PC-9 (cell line): ENCODE measurements around the gene ULBP1. TPM values are rescaled to one million over a fixed set of nuclear protein-coding genes. Genes with fewer than 3 reads are reported as not detected.

ENCODE experiments used
- BruUV-seq: library from RNA; stranded (reverse); fragments of 400-500 nt; replicated peaks from 2 replicates; lab custom pipeline; 2021; lab: Mats Ljungman, UMichigan
- CTCF ChIA-PET: fragments of 300-600 bp; sonication (Branson Sonifier 250); formaldehyde crosslinking; loops from one replicate; lab custom pipeline; 2022; ENCODE audit warnings: antibody characterized with exemption; lab: Charles Lee
- POLR2A ChIA-PET: fragments of 300-600 bp; sonication (Branson Sonifier 250); formaldehyde crosslinking; loops from one replicate; lab custom pipeline; 2022; ENCODE audit warnings: antibody characterized with exemption; ENCODE audit not compliant: unreplicated experiment; lab: Charles Lee
- DNase-seq, 2 experiments: peaks; one replicate each; pipeline versions ENCODE4 v3.0.0 to v3.0.0-alpha.2; 2015 to 2022; ENCODE audit warnings: mixed read lengths in 1 of 2
- H2AFZ ChIP-seq: fragments of 200-600 bp; sonication (generic); 2 replicates; pipeline ENCODE4 v1.8.1; 2017; ENCODE audit warnings: antibody characterized with exemption
- H3F3A ChIP-seq: fragments of 200-600 bp; sonication (generic); 2 replicates; pipeline ENCODE4 v1.8.1; 2017; ENCODE audit warnings: antibody characterized with exemption, mild to moderate bottlenecking, low read depth; ENCODE audit not compliant: insufficient read depth
- H3K27ac ChIP-seq: fragments of 200-600 bp; sonication (generic); 2 replicates; pipeline ENCODE4 v1.6.1; 2016; ENCODE audit warnings: mixed run types
- H3K27me3 ChIP-seq: fragments of 200-600 bp; sonication (generic); 2 replicates; pipeline ENCODE4 v1.6.1; 2016; ENCODE audit warnings: low read depth, mixed run types; ENCODE audit not compliant: insufficient read depth
- H3K36me3 ChIP-seq: fragments of 200-600 bp; sonication (generic); 2 replicates; pipeline ENCODE4 v1.6.1; 2016; ENCODE audit warnings: low read depth, mixed run types
- H3K4me1 ChIP-seq: fragments of 200-600 bp; sonication (generic); replicated peaks from 2 replicates; pipeline ENCODE4 v1.6.1; 2016; ENCODE audit warnings: mixed run types; ENCODE audit not compliant: insufficient read depth
- H3K4me2 ChIP-seq: fragments of 200-600 bp; sonication (generic); 2 replicates; pipeline ENCODE4 v1.6.1; 2017; ENCODE audit warnings: mixed run types
- H3K4me3 ChIP-seq: fragments of 200-600 bp; sonication (generic); 2 replicates; pipeline ENCODE4 v1.6.1; 2016; ENCODE audit warnings: mixed run types
- H3K79me2 ChIP-seq: fragments of 200-600 bp; sonication (generic); 2 replicates; pipeline ENCODE4 v1.6.1; 2017; ENCODE audit warnings: low read depth, mixed run types
- H3K9me2 ChIP-seq: fragments of 200-600 bp; sonication (generic); 2 replicates; pipeline ENCODE4 v1.8.1; 2017; ENCODE audit warnings: mild to moderate bottlenecking; ENCODE audit not compliant: insufficient read depth
- H3K9me3 ChIP-seq: fragments of 200-600 bp; sonication (generic); 2 replicates; pipeline ENCODE4 v1.8.1; 2016; ENCODE audit warnings: low read depth; ENCODE audit not compliant: insufficient read depth
- H4K20me1 ChIP-seq: fragments of 200-600 bp; sonication (generic); 2 replicates; pipeline ENCODE4 v1.8.1; 2017; ENCODE audit not compliant: insufficient read depth
- EZH2 ChIP-seq: fragments of 200-600 bp; sonication (generic); IDR thresholded peaks from 2 replicates; pipeline ENCODE4 v1.8.0; 2017; ENCODE audit warnings: antibody characterized with exemption, low read depth
- intact Hi-C: fragments of 100-400 bp; cut with micrococcal nuclease; formaldehyde crosslinking; loops from one replicate; pipeline ENCODE4 v1.10.0; 2022; ENCODE audit not compliant: unreplicated experiment
- total RNA-seq: library from RNA; stranded (reverse); gene quantifications from 2 replicates; pipeline ENCODE4 v1.2.3, GENCODE V29; 2021
- TF ChIP-seq, protein P1 (sequence below): fragments of 200-600 bp; sonication (generic); conservative IDR thresholded peaks from 2 replicates; pipeline ENCODE4 v1.6.1; 2017; ENCODE audit warnings: mixed run types, antibody characterized with exemption, mild to moderate bottlenecking, moderate library complexity

ULBP1 gene
- total RNA-seq, 1 experiment from 2014 or later = 3.3 TPM

DNA sequence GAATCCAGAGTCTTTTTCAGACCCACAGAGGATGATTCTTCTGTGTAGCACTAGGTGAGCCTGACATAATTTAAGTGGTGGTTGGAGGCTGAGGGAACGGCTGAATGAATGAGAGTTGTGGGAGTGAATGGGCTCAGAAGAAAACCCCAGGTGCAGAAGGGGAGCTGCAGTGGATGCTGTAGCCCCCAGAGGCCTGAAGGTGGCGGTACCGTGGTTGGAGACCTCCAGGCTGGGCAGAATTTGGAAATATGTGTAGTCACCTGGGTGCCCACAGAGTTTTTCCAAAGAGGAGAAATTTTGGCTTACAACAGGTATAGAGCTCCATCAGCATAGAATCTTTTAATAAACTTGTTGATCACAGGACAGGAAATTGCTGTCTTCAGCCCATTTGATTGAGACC, 34.3 kb upstream of the ULBP1 start:
- H4K20me1 ChIP-seq = no peaks in the 10 kb centered on the region
- H3K36me3 ChIP-seq = no peaks in the 10 kb centered on the region
- H3K9me3 ChIP-seq = no peaks in the 10 kb centered on the region
- no peaks in the 10 kb centered on the region for H3K79me2 ChIP-seq
- TF ChIP-seq, protein P1, sequence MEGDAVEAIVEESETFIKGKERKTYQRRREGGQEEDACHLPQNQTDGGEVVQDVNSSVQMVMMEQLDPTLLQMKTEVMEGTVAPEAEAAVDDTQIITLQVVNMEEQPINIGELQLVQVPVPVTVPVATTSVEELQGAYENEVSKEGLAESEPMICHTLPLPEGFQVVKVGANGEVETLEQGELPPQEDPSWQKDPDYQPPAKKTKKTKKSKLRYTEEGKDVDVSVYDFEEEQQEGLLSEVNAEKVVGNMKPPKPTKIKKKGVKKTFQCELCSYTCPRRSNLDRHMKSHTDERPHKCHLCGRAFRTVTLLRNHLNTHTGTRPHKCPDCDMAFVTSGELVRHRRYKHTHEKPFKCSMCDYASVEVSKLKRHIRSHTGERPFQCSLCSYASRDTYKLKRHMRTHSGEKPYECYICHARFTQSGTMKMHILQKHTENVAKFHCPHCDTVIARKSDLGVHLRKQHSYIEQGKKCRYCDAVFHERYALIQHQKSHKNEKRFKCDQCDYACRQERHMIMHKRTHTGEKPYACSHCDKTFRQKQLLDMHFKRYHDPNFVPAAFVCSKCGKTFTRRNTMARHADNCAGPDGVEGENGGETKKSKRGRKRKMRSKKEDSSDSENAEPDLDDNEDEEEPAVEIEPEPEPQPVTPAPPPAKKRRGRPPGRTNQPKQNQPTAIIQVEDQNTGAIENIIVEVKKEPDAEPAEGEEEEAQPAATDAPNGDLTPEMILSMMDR = peak; percentile 53
- no peak for TF ChIP-seq EZH2
- H3K4me1 ChIP-seq = peaks cover 23% of the 10 kb centered on the region
- H3K27ac ChIP-seq = no peak overlapping the region
- no peaks in the 10 kb centered on the region for H3K27me3 ChIP-seq
- no peak for DNase-seq
- no peaks in the 10 kb centered on the region for H3F3A ChIP-seq
- H3K9me2 ChIP-seq = no peaks in the 10 kb centered on the region
- H2AFZ ChIP-seq = no peak overlapping the region
- intact Hi-C loops = loop anchor here (5.0 kb wide), 2 partner anchors 207 to 382 kb away; partner anchors contain the start of gene PPIL4
- ChIA-PET POLR2A (no interaction called here), CTCF (no interaction called here)
- H3K4me3 ChIP-seq = no peak overlapping the region
- no TSS peak for BruUV-seq
- H3K4me2 ChIP-seq = no peak overlapping the region

DNA sequence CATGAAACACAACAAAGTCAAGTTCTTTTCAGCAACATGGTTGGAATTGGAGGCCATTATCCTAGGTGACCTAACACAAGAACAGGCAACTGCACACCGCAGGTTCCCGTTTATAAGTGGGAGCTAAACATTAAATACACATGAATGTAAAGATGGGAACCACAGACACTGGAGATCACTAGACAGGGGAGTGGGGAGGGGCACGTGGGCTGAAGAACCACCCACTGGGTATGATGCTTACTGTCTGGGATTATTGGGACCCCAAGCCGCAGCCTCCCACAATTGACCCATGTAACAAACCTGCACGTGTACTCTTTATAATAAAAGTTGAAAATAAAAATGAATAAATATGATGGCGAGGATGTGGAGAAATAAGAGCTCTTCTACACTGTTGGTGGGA, 32.2 kb upstream of the ULBP1 start:
- Histone ChIP-seq H2AFZ (no peak overlapping the region), H3K27me3 (no peaks in the 10 kb centered on the region), H3K4me3 (no peak overlapping the region), H3K79me2 (no peaks in the 10 kb centered on the region), H3K27ac (no peak overlapping the region), H3K4me2 (no peak overlapping the region), H3K36me3 (no peaks in the 10 kb centered on the region), H3K9me2 (no peaks in the 10 kb centered on the region), H3K4me1 (peaks cover 21% of the 10 kb centered on the region), H4K20me1 (no peaks in the 10 kb centered on the region), H3F3A (no peaks in the 10 kb centered on the region), H3K9me3 (no peaks in the 10 kb centered on the region)
- DNase-seq = no peak
- CTCF ChIA-PET = no interaction called here
- intact Hi-C loops = loop anchor here (5.0 to 10.0 kb wide), 2 partner anchors 466 to 1403 kb away; no protein-coding TSS in a partner anchor
- TF ChIP-seq, protein P1 = no peak
- TF ChIP-seq EZH2 = no peak
- POLR2A ChIA-PET = no interaction called here
- no TSS peak for BruUV-seq

DNA sequence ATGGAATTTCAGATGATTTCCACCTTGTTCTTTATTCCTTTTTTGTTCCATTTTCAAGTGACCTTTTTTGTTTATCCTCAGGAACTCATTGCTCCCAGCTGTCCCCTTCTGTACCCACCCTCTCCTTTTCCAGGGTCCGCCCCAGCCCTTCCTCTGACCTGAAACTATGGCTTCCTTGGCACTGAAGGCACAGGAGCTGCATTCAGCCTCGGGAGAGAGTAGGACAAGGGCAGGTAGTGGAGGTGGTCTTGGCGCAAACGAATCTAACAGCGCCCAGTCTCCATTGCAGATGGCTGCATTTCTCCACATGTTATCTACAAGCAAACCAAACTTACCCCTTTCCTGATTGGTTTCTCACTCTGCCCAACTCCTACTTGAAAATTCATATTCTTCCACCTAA, 30.7 kb upstream of the ULBP1 start:
- Histone ChIP-seq H3K79me2 (no peaks in the 10 kb centered on the region), H3K27me3 (no peaks in the 10 kb centered on the region), H3K4me2 (peak overlapping the region; percentile 40), H3K4me1 (peaks cover 20% of the 10 kb centered on the region), H3F3A (no peaks in the 10 kb centered on the region; the same call in 1 of the 2 replicates), H3K36me3 (no peaks in the 10 kb centered on the region), H3K4me3 (no peak overlapping the region), H3K9me2 (no peaks in the 10 kb centered on the region), H3K27ac (no peak overlapping the region), H3K9me3 (no peaks in the 10 kb centered on the region), H2AFZ (0 out of 2 replicates have a peak overlapping the region, but pooled peaks have one; percentile 15), H4K20me1 (no peaks in the 10 kb centered on the region)
- TF ChIP-seq, protein P1 = no peak
- no peak for TF ChIP-seq EZH2
- no peak for DNase-seq
- BruUV-seq = no TSS peak
- POLR2A ChIA-PET = no interaction called here
- CTCF ChIA-PET = no interaction called here
- intact Hi-C loops = loop anchor here (5.0 to 10.0 kb wide), 2 partner anchors 464 to 1402 kb away; no protein-coding TSS in a partner anchor
